HepG2 (cell line): ENCODE measurements around the gene YWHAE. TPM values are rescaled to one million over a fixed set of nuclear protein-coding genes. Genes with fewer than 3 reads are reported as not detected.

ENCODE experiments used
- BORCS8-MEF2B ChIP-seq: sonication (generic); formaldehyde crosslinking; IDR thresholded peaks from 2 replicates; pipeline ENCODE4 v1.8.0; 2022; ENCODE audit warnings: mild to moderate bottlenecking, missing genetic modification reagents
- CSRNP2 ChIP-seq: sonication (generic); formaldehyde crosslinking; conservative IDR thresholded peaks from 2 replicates; pipeline ENCODE4 v1.8.0; 2022; ENCODE audit warnings: low read depth, missing genetic modification reagents
- DBP ChIP-seq: sonication (generic); formaldehyde crosslinking; IDR thresholded peaks from 2 replicates; pipeline ENCODE4 v1.4.0; 2020; ENCODE audit warnings: missing genetic modification reagents; ENCODE audit errors: not compliant biosample characterization
- FIP1L1 ChIP-seq: fragments of 200-400 bp; formaldehyde crosslinking; IDR thresholded peaks from 2 replicates; pipeline ENCODE4 v1.6.1; 2018; ENCODE audit warnings: low read depth, mild to moderate bottlenecking, low read length, moderate library complexity, borderline replicate concordance; ENCODE audit not compliant: insufficient read depth
- FOXO4 ChIP-seq: sonication (generic); formaldehyde crosslinking; conservative IDR thresholded peaks from 2 replicates; pipeline ENCODE4 v1.8.1; 2023; ENCODE audit warnings: missing genetic modification reagents
- GATAD1 ChIP-seq: IDR thresholded peaks from 2 replicates; pipeline ENCODE4 v1.6.1; 2016; ENCODE audit warnings: missing genetic modification reagents, missing compliant biosample characterization
- GPN1 ChIP-seq: sonication (generic); formaldehyde crosslinking; IDR thresholded peaks from 2 replicates; pipeline ENCODE4 v1.5.1; 2020; ENCODE audit warnings: missing genetic modification reagents, borderline replicate concordance
- HDAC2 ChIP-seq: sonication (generic); formaldehyde crosslinking; IDR thresholded peaks from 2 replicates; pipeline ENCODE4 v1.4.0; 2020; ENCODE audit warnings: missing genetic modification reagents
- IKZF4 ChIP-seq: sonication (generic); formaldehyde crosslinking; IDR thresholded peaks from 2 replicates; pipeline ENCODE4 v1.5.1; 2020; ENCODE audit warnings: borderline replicate concordance, mild to moderate bottlenecking, low read depth, missing genetic modification reagents; ENCODE audit errors: not compliant biosample characterization
- KDM1A ChIP-seq: IDR thresholded peaks from 2 replicates; pipeline ENCODE4 v1.6.1; 2016; ENCODE audit warnings: missing compliant biosample characterization
- MEIS2 ChIP-seq: sonication (generic); formaldehyde crosslinking; IDR thresholded peaks from 2 replicates; pipeline ENCODE4 v1.9.0; 2021; ENCODE audit warnings: mild to moderate bottlenecking, missing genetic modification reagents
- MXI1 ChIP-seq: IDR thresholded peaks from 3 replicates; pipeline ENCODE4 v1.6.1; 2012; ENCODE audit warnings: low read depth, low read length, inconsistent platforms, borderline replicate concordance
- POLR2A ChIP-seq, 2 experiments: IDR thresholded peaks; 2 replicates each; pipeline ENCODE4 v1.6.1; 2011; ENCODE audit warnings: low read depth in 2 of 2, low read length in 2 of 2, mild to moderate bottlenecking in 1 of 2, moderate library complexity in 1 of 2; ENCODE audit not compliant: insufficient read depth in 1 of 2
- TRIM24 ChIP-seq: sonication (generic); formaldehyde crosslinking; IDR thresholded peaks from 2 replicates; pipeline ENCODE4 v1.8.0; 2022; ENCODE audit warnings: mild to moderate bottlenecking, missing genetic modification reagents
- YEATS4 ChIP-seq: sonication (generic); formaldehyde crosslinking; IDR thresholded peaks from 2 replicates; pipeline ENCODE4 v1.4.0; 2020; ENCODE audit warnings: missing genetic modification reagents, borderline replicate concordance
- ZBTB34 ChIP-seq: sonication (generic); formaldehyde crosslinking; IDR thresholded peaks from 2 replicates; pipeline ENCODE4 v1.8.0; 2022; ENCODE audit warnings: mild to moderate bottlenecking, missing genetic modification reagents
- ZKSCAN1 ChIP-seq: fragments of 150-350 bp; IDR thresholded peaks from 2 replicates; pipeline ENCODE4 v1.6.1; 2014; ENCODE audit warnings: low read length
- ZNF235 ChIP-seq: sonication (generic); formaldehyde crosslinking; IDR thresholded peaks from 2 replicates; pipeline ENCODE4 v1.8.1; 2023; ENCODE audit warnings: mild to moderate bottlenecking, missing genetic modification reagents, borderline replicate concordance
- ZNF512B ChIP-seq: sonication (generic); formaldehyde crosslinking; IDR thresholded peaks from 2 replicates; pipeline ENCODE4 v1.5.1; 2020; ENCODE audit warnings: missing genetic modification reagents, mild to moderate bottlenecking, borderline replicate concordance
- ZNF672 ChIP-seq: sonication (generic); formaldehyde crosslinking; IDR thresholded peaks from 2 replicates; pipeline ENCODE4 v1.8.1; 2022; ENCODE audit warnings: missing genetic modification reagents
- ZNF777 ChIP-seq: sonication (generic); formaldehyde crosslinking; IDR thresholded peaks from 2 replicates; pipeline ENCODE4 v1.4.0; 2020; ENCODE audit warnings: missing genetic modification reagents
- polyA plus RNA-seq, 8 experiments: library from polyadenylated mRNA; depleted of rRNA in 3 of 8; stranded (reverse) in 7 of 8; unstranded in 1 of 8; fragments of >200 nt; fragmentation: Illumina TruSeq in 4 of 8; extraction: Trizol in 4 of 8; gene quantifications; 2 replicates each; pipeline versions ENCODE4 v1.2.1 to v1.2.3, GENCODE V29; 2011 to 2016; ENCODE audit warnings: low read depth in 4 of 8, missing spikeins in 1 of 8, mixed read lengths in 1 of 8; ENCODE audit not compliant: insufficient read depth in 1 of 8
- total RNA-seq, 5 experiments: library from RNA; depleted of rRNA; stranded (reverse); fragments of >200 nt; fragmentation: Illumina TruSeq; extraction: Trizol; gene quantifications; 2 replicates each; pipeline ENCODE4 v1.2.3, GENCODE V29; 2016; ENCODE audit warnings: low read depth in 1 of 5

The YWHAE gene
- total and polyA plus RNA-seq, 2 of the 13 experiments (the other 11 are each of a cell fraction or from before 2014, with no cell fraction given): 256 to 335 TPM

GRCh38 chr17:1399679-1400512 lies at the start of gene YWHAE (continued):
- TF ChIP-seq CSRNP2 (CRISPR knock-in tag) (no peak), ZBTB34 (no peak; the same call in 1 of the 2 replicates), DBP (CRISPR knock-in tag) (no peak), TRIM24 (CRISPR knock-in tag) (no peak), MEIS2 (CRISPR knock-in tag) (0 out of 2 replicates have a peak, but pooled peaks have one; percentile 18), ZNF777 (CRISPR knock-in tag) (no peak), GPN1 (CRISPR knock-in tag) (no peak), ZNF235 (no peak), FOXO4 (CRISPR knock-in tag) (no peak), KDM1A (CRISPR knock-in tag) (no peak), IKZF4 (CRISPR knock-in tag) (no peak), POLR2A (IDR thresholded peaks at IDR 0.05; ENCODE audit: insufficient read depth in 1 of 2, low read depth in 2 of 2, low read length in 2 of 2) (peak; percentile 90 to 96), ZNF512B (CRISPR knock-in tag) (no peak), YEATS4 (CRISPR knock-in tag) (peak; percentile 90), MXI1 (peak; percentile 99), BORCS8-MEF2B (CRISPR knock-in tag) (peak; percentile 80), GATAD1 (CRISPR knock-in tag) (peak; percentile 36; the same call in 1 of the 2 replicates), ZKSCAN1 (no peak), FIP1L1 (peak; percentile 93), ZNF672 (CRISPR knock-in tag) (no peak), HDAC2 (CRISPR knock-in tag) (peak; percentile 61; the same call in 1 of the 2 replicates)
